GM13976 (cell line): Measurements from ENCODE around the gene GTPBP2.
"Not testable (repeated sequence)": the region's sequence is repeated elsewhere in the genome, so short reads cannot be mapped to it uniquely, and the experiment has no call there.

Experiments used
- DNase-seq: peaks from one replicate; pipeline ENCODE4 v3.0.0; 2012; ENCODE audit warnings: low spot score
- in situ Hi-C: fragments of 300-500 bp; cut with MboI; formaldehyde crosslinking; loops from one replicate; pipeline ENCODE4 v1.12.0; 2022; ENCODE audit warnings: low sequenced_read_pairs, mixed read lengths, inconsistent platforms; ENCODE audit not compliant: unreplicated experiment
- TF ChIP-seq, protein P1 (sequence below): IDR thresholded peaks from 2 replicates; pipeline ENCODE4 v1.5.1; 2012; ENCODE audit warnings: borderline replicate concordance, mild to moderate bottlenecking; ENCODE audit not compliant: insufficient read depth; ENCODE audit errors: extremely low read depth, missing control alignments, control extremely low read depth

The GTPBP2 gene

DNA sequence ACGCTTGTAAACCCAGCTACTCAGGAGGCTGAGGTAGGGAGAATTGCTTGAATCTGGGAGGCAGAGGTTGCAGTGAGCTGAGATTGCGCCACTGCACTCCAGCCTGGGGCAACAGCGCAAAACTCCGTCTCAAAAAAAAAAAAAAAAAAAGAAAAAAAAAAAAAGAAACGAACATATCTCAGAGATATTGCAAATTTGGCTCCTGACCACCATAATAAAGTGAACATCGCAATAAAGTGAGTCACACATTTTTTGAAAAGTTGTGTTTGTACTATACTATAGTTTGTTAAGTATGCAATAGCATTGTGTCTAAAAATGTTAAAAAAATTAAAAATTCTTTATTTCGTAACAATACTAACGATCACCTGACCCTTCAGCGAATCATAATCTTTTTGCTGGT, 29.1 kb upstream of the GTPBP2 start:
- in situ Hi-C loops: no loop called here
- no peak for DNase-seq
- TF ChIP-seq, protein P1, sequence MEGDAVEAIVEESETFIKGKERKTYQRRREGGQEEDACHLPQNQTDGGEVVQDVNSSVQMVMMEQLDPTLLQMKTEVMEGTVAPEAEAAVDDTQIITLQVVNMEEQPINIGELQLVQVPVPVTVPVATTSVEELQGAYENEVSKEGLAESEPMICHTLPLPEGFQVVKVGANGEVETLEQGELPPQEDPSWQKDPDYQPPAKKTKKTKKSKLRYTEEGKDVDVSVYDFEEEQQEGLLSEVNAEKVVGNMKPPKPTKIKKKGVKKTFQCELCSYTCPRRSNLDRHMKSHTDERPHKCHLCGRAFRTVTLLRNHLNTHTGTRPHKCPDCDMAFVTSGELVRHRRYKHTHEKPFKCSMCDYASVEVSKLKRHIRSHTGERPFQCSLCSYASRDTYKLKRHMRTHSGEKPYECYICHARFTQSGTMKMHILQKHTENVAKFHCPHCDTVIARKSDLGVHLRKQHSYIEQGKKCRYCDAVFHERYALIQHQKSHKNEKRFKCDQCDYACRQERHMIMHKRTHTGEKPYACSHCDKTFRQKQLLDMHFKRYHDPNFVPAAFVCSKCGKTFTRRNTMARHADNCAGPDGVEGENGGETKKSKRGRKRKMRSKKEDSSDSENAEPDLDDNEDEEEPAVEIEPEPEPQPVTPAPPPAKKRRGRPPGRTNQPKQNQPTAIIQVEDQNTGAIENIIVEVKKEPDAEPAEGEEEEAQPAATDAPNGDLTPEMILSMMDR: no peak

DNA sequence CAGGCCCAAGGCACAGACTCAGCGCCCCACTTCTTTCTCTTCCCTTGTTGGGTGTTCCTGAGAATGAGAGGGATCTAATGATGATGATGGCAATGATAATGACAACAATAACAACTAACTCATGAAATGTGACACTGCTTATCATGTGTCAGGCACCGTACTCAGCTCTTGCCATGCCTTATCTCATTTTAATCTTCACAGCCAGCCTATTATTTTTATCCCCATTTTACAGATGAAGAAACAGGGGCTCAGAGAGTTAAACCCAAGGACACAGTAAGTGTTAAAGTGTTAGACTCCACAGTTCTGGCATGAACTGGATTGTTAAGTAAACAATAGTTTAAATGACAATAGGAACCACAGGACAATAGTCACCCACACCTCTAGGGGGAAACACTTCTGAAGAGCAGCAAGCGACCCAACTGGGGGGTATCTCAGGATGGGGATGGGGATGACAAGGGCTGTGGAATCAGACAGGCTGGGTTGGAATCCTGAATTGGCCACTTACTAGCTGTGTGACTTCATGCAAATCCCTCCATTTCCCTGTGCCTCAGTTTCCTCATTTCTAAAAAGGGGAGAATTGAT, 28.2 kb upstream of the GTPBP2 start:
- TF ChIP-seq, protein P1: no peak
- in situ Hi-C loops: no loop called here
- DNase-seq: no peak

DNA sequence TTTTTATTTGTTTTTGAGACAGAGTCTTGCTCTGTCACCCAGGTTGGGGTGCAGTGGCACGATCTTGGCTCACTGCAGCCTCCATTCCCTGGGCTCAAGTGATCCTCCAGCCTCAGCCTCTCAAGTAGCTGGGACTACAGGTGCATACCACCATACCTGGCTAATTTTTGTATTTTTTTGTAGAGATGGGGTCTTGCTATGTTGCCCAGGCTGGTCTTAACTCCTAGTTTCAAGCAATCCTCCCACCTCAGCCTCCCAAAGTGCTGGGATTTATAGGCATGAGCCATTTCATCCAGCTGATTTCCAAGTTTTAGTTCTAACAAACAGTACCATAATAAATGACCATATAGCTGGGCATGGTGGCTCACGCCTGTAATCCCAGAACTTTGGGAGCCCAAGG, 23.8 kb upstream of the GTPBP2 start:
- in situ Hi-C loops, DNase-seq: not testable (repeated sequence)

DNA sequence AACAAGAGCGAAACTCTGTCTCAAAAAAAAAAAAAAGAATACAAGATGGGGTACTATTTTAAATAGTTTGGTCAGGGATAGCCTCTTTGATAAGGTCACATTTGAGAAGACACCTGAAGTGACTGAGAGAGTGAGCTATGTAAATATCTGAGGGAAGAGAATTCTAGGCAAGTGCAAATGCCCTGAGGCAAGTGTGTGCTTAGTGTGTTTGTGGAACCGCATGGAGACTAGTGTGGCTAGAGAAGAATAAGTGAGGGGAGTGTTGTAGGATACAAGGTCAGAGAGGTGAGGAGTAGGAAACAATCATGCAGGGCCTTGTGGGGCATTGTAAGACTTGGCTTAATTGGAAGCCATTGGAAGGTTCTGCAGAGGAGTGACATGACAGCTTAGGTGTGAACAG, 19.2 kb upstream of the GTPBP2 start:
- in situ Hi-C loops: no loop called here
- TF ChIP-seq, protein P1: no peak
- DNase-seq: no peak

DNA sequence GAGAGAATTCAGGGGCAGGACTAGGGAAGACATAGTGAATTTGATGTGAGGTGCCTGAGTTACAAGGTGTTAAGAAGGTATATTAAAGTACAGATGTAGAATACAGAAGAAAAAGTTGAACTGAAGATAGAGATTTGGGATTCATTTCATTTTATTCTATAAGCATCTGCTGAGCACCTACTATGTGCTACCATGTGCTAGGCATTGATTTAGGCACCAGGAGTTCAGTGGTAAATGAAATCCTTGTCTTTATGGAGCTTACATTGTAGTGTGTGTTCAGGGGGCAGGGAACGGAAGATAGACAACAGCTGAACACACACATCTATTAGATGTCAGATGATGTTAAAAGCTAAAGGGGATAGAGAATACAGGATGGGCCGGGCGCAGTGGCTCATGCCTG, 18.5 kb upstream of the GTPBP2 start:
- DNase-seq: no peak
- in situ Hi-C loops: no loop called here
- TF ChIP-seq, protein P1: no peak

DNA sequence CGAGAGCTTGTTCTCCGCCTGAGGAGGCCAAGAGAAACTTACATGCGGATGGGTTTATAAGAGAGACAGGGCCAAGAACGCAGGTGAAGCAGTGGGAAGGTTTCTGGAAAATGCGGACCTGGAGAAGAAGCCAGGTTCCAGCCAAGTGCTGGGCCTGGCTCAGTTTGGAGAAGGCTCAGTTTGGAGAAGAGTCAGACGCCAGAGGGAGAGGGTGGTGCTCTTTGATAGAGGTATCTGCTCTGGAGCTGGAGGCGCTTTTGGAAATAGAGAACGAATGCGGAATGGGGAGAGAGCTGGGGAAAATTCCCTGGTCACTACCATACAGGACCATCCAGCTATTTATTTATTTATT, 16.5 kb upstream of the GTPBP2 start:
- in situ Hi-C loops: no loop called here
- TF ChIP-seq, protein P1: no peak
- DNase-seq: no peak

DNA sequence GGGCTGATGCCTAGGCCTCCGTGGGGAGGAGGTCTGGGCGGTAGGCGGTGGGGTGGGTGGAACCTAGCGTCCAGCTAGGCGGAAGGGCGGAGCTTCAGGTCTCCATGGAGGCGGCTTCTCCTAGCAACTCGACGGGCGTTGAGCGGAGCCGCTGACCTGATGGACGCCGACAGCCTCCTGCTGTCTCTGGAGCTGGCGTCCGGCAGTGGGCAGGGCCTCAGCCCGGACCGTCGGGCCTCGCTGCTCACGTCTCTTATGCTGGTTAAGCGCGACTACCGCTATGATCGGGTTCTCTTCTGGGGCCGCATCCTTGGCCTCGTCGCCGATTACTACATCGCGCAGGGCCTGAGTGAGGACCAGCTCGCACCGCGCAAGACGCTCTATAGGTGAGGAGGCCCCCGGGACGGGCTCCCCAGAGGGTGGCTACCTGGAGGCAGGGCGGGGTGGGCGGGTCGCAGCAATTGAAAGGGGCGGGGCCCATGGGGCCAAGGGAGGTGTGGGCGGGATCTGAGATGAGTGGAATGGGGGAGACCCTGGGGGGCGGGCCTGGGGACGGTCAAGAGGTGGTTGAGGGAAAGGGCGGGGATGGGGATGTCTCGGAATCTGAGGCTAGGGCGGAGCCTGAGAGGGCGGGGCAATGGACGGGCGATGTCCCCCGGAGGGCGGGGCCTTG, 16.0 kb upstream of the GTPBP2 start, which contains the start of gene RSPH9:
Gene RSPH9, plus strand, starts transcription at position 97 of the 673 bp plus-strand sequence. Its CDS starts 63 bp downstream, at position 160.
- peak; percentile 83 for DNase-seq
- in situ Hi-C loops: no loop called here
- TF ChIP-seq, protein P1: no peak
